Hepatocyte (in vitro differentiated cells): ENCODE results near the gene CD163. TPM values are rescaled to one million over a fixed set of nuclear protein-coding genes. Genes with fewer than 3 reads are reported as not detected.
"Not testable (repeated sequence)": the region's sequence is repeated elsewhere in the genome, so short reads cannot be mapped to it uniquely, and the experiment has no call there.

Experiments used
- DNase-seq: peaks from one replicate; pipeline ENCODE4 v3.0.0-alpha.2; 2016; ENCODE audit warnings: low spot score
- H2AFZ ChIP-seq: fragments of 200-600 bp; sonication (generic); 2 replicates; pipeline ENCODE4 v1.6.0; 2016; ENCODE audit warnings: antibody characterized with exemption, mild to moderate bottlenecking
- H3K27ac ChIP-seq: fragments of 200-600 bp; sonication (generic); 2 replicates; pipeline ENCODE4 v1.5.1; 2016; ENCODE audit warnings: mild to moderate bottlenecking
- H3K27me3 ChIP-seq: fragments of 200-600 bp; sonication (generic); 2 replicates; pipeline ENCODE4 v1.6.1; 2016
- H3K36me3 ChIP-seq: fragments of 200-600 bp; sonication (generic); replicated peaks from 2 replicates; pipeline ENCODE4 v1.5.1; 2016; ENCODE audit warnings: low read depth; ENCODE audit not compliant: insufficient read depth
- H3K4me1 ChIP-seq: fragments of 200-600 bp; sonication (generic); 2 replicates; pipeline ENCODE4 v1.5.1; 2016; ENCODE audit warnings: mild to moderate bottlenecking, moderate library complexity; ENCODE audit not compliant: insufficient read depth
- H3K4me2 ChIP-seq: fragments of 200-600 bp; sonication (generic); 2 replicates; pipeline ENCODE4 v1.6.0; 2016
- H3K4me3 ChIP-seq: fragments of 200-600 bp; sonication (generic); 2 replicates; pipeline ENCODE4 v1.5.1; 2016; ENCODE audit warnings: mild to moderate bottlenecking
- H3K79me2 ChIP-seq: fragments of 200-600 bp; sonication (generic); 2 replicates; pipeline ENCODE4 v1.6.0; 2017; ENCODE audit warnings: mild to moderate bottlenecking
- H3K9me2 ChIP-seq: fragments of 200-600 bp; sonication (generic); replicated peaks from 2 replicates; pipeline ENCODE4 v1.6.0; 2017; ENCODE audit warnings: mild to moderate bottlenecking; ENCODE audit not compliant: insufficient read depth
- H3K9me3 ChIP-seq: fragments of 200-600 bp; sonication (generic); 2 replicates; pipeline ENCODE4 v1.5.1; 2016; ENCODE audit warnings: low read depth, mild to moderate bottlenecking
- H4K20me1 ChIP-seq: fragments of 200-600 bp; sonication (generic); 2 replicates; pipeline ENCODE4 v1.6.0; 2016; ENCODE audit warnings: mild to moderate bottlenecking; ENCODE audit not compliant: insufficient read depth, poor library complexity, severe bottlenecking
- CTCF ChIP-seq: fragments of 200-600 bp; sonication (generic); IDR thresholded peaks from 2 replicates; pipeline ENCODE4 v1.5.1; 2016; ENCODE audit warnings: antibody characterized with exemption, mild to moderate bottlenecking; ENCODE audit not compliant: poor library complexity
- EZH2 ChIP-seq: fragments of 200-600 bp; sonication (generic); IDR thresholded peaks from 2 replicates; pipeline ENCODE4 v1.6.1; 2016; ENCODE audit warnings: antibody characterized with exemption, mild to moderate bottlenecking, borderline replicate concordance
- EZH2phosphoT487 ChIP-seq: fragments of 200-600 bp; sonication (generic); IDR thresholded peaks from one replicate; pipeline ENCODE4 v1.6.1; 2018; ENCODE audit warnings: antibody characterized with exemption, mild to moderate bottlenecking, low read depth, moderate library complexity; ENCODE audit not compliant: unreplicated experiment, severe bottlenecking
- WGBS: methylation state at CpG from one replicate; pipeline ENCODE4 v1.1.6; 2016; ENCODE audit warnings: low lambda C conversion rate; ENCODE audit errors: missing lambda C conversion rate; 5-methylcytosine and 5-hydroxymethylcytosine counted together
- polyA plus RNA-seq: library from polyadenylated mRNA; unstranded; fragments of >200 nt; fragmentation: Nextera tagmentation; extraction: Ambion mirVana; gene quantifications from 2 replicates; pipeline ENCODE4 v1.2.1, GENCODE V29; 2016
- total RNA-seq: library from RNA; depleted of rRNA; stranded (reverse); fragments of >200 nt; gene quantifications from 2 replicates; pipeline ENCODE4 v1.2.3, GENCODE V29; 2014

CD163 gene
- total and polyA plus RNA-seq, 2 experiments from 2014 or later: 3.0 to 3.8 TPM

- DNase-seq: no peak
- H4K20me1 ChIP-seq: no peaks in the 10 kb centered on the region
- no peak overlapping the region for H3K4me3 ChIP-seq
- H3K9me2 ChIP-seq: no peaks in the 10 kb centered on the region
- H3K4me2 ChIP-seq: no peak overlapping the region
- no peaks in the 10 kb centered on the region for H3K36me3 ChIP-seq
- no peaks in the 10 kb centered on the region for H3K4me1 ChIP-seq
- no peak overlapping the region for H3K27ac ChIP-seq
- no peaks in the 10 kb centered on the region for H3K79me2 ChIP-seq
- 89% methylated on average over 8 of the region's 8 CpGs for WGBS
- H3K27me3 ChIP-seq: no peaks in the 10 kb centered on the region
- no peak overlapping the region for H2AFZ ChIP-seq
- H3K9me3 ChIP-seq: no peaks in the 10 kb centered on the region
- TF ChIP-seq EZH2phosphoT487: no peak
- no peak for TF ChIP-seq EZH2
- TF ChIP-seq CTCF: no peak
These were observed 10.8 kb upstream of the CD163 start for GRCh38 chr12:7514416-7514815.

GRCh38 chr12:7512553-7512952 is 9.0 kb upstream of the CD163 start:
- Histone ChIP-seq H3K4me1 (no peaks in the 10 kb centered on the region), H2AFZ (no peak overlapping the region), H3K79me2 (no peaks in the 10 kb centered on the region), H3K27me3 (no peaks in the 10 kb centered on the region), H3K36me3 (no peaks in the 10 kb centered on the region), H4K20me1 (no peaks in the 10 kb centered on the region), H3K4me3 (no peak overlapping the region), H3K27ac (peak overlapping the region; percentile 49), H3K9me3 (no peaks in the 10 kb centered on the region), H3K9me2 (no peaks in the 10 kb centered on the region), H3K4me2 (no peak overlapping the region)
- DNase-seq: peak; percentile 77
- TF ChIP-seq EZH2phosphoT487 (no peak), CTCF (no peak), EZH2 (no peak)
- WGBS: 84% methylated on average over 3 of the region's 3 CpGs

- H3K27me3 ChIP-seq, H3K36me3 ChIP-seq, H3K4me2 ChIP-seq, H3K27ac ChIP-seq, H3K79me2 ChIP-seq, DNase-seq, H3K9me2 ChIP-seq, H3K4me3 ChIP-seq, H3K9me3 ChIP-seq, H3K4me1 ChIP-seq, H2AFZ ChIP-seq, H4K20me1 ChIP-seq: not testable (repeated sequence)
- WGBS: 89% methylated on average over 14 of the region's 14 CpGs
These were observed 6.4 kb upstream of the CD163 start for GRCh38 chr12:7509793-7510470.

DNA sequence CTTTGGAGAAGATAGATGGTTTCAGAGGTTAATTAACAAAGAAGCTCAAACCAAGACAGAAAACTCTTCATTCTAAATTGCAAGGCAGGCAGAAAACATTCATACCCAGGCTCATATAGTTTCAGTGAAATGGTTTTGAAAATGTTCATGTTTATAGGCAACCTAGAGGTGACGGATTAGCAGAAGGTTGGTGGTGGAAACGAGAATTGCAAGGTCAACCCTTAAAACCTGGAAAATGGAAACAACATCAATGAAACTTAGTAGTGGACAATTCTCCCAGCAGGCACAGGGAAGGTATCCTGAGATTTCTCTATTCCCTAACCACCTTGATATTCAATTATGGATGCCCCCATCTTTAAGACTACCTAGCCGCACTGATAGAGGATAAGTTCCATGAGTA is 965 bp downstream of the CD163 start:
- Histone ChIP-seq H3K36me3 (no peaks in the 10 kb centered on the region), H3K4me3 (no peak overlapping the region), H3K4me2 (no peak overlapping the region), H3K9me3 (no peaks in the 10 kb centered on the region), H3K9me2 (no peaks in the 10 kb centered on the region), H3K27ac (no peak overlapping the region), H3K27me3 (no peaks in the 10 kb centered on the region), H4K20me1 (no peaks in the 10 kb centered on the region), H3K79me2 (no peaks in the 10 kb centered on the region), H2AFZ (no peak overlapping the region), H3K4me1 (no peaks in the 10 kb centered on the region)
- TF ChIP-seq CTCF: no peak
- no peak for TF ChIP-seq EZH2
- no peak for TF ChIP-seq EZH2phosphoT487
- 92% methylated on average over 3 of the region's 3 CpGs for WGBS
- no peak for DNase-seq
